NK-92 (cell line): ENCODE data around the gene TLR5.
"Not testable (repeated sequence)": the region's sequence is repeated elsewhere in the genome, so short reads cannot be mapped to it uniquely, and the experiment has no call there.

ENCODE experiments used
- DNase-seq: peaks from one replicate; lab custom pipeline; 2025; ENCODE audit not compliant: unreplicated experiment; lab: John Stamatoyannopoulos, UW

Gene TLR5

GRCh38 chr1:223142795-223143536 lies at the start of gene TLR5:
Gene TLR5 (minus strand): TSS chr1:223143248. CDS start chr1:223113031, 30,217 bp downstream.
- DNase-seq, result no peak

GRCh38 chr1:223189903-223190724 lies 47.1 kb upstream of the TLR5 start:
- DNase-seq, result no peak

- DNase-seq, result no peak
Measured at GRCh38 chr1:223189525-223189902, 46.5 kb upstream of the TLR5 start.

DNA sequence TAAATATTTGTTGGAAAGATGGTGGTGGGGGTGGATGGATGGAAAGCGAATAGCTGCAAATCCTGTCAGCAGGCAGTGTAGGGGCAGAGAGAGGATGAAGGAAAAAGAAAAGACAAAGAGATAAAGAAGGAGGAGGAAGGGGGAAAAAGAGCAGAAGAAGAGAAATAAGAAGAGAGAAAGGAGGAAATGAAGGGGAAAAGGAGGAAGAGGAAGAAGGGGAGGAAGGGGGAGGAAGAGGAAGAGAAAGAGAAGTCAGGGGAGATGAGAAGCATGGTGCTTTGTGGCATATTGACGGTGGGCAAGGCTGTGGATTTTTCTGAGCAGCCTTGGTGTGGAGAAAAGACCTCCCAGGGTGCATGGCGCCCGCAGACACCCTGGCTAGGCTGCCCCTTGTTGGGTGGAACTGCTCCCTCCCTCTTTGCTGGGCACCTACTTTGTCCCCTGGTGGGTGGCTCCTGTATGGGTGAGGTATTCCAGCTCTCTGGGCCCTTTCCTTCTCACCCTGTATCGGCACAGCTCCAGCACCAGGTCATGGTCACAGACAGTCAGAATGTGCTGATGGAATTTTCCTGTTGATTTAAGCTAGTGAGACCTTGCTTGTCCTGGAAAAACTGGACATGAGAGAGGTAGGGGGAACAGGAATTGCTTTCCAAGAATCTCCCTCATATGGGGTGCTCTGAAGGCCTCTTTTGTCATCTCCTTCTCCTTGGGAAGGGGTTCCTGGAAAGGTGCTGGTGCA lies 45.7 kb upstream of the TLR5 start:
- no peak for DNase-seq

DNA sequence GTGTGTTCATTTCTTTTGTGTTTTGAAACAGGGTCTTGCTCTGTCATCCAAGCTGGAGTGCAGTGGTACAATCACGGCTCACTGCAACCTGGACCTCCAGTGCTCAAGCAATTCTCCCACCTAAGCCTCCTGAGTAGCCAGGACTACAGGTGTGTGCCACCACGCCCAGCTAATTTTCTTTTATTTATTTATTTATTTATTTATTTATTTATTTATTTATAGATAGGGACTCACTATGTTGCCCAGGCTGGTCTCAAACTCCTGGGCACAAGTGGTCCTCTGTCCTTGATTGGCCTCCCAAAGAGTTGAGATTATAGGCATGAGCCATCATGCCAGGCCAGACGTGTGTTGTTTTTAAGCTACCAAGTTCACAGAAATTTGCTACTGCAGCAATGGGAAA lies 43.8 kb upstream of the TLR5 start:
- no peak for DNase-seq

DNA sequence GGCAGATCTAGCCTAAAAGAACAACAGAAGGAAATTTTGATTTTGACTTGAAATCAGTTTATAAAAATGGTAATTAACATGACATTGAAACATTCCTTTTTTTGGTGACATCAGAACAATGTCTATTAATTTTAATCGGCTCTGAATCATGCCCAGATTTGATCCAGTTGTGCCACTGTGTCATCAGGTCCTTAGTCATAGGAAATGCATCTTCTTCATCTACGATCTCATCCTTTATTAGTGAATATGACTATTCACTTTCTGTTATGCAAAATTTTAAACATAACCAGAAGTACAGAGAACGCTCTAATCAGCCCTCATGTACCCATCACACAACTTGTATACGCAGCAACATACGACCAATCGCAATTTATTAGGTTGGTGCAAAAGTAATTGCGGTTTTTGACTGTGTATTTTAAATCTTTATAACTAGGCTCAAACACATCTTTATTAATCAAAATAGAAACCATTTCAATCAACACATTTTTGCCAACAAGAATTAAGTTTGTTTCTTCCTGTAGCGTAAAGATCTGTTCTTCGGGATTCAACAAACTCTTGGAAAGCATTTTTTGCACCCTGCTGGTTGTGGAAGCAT lies 40.3 kb upstream of the TLR5 start:
- DNase-seq, result no peak

GRCh38 chr1:223180731-223181321 lies 37.8 kb upstream of the TLR5 start:
- DNase-seq, result no peak

DNA sequence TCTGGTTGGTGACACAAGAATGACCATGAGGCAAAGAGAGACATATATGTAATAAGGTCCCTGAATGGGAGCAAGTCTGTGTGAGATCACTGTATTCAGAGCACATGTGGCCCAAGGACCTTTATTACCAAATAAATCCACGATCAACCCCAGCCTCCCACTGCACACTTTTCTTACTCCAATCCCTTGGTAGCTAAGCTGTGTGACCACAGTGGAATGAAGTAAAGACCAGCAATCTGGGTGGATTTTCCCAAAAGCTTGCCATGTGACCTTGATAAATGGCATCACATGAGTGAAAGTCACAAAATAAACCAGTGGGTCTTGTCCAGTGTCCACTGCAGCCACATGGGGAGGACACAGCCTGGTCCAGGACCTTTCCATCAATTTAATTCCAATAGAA lies 36.7 kb upstream of the TLR5 start:
- no peak for DNase-seq

GRCh38 chr1:223179280-223179679 lies 36.2 kb upstream of the TLR5 start:
- no peak for DNase-seq

DNA sequence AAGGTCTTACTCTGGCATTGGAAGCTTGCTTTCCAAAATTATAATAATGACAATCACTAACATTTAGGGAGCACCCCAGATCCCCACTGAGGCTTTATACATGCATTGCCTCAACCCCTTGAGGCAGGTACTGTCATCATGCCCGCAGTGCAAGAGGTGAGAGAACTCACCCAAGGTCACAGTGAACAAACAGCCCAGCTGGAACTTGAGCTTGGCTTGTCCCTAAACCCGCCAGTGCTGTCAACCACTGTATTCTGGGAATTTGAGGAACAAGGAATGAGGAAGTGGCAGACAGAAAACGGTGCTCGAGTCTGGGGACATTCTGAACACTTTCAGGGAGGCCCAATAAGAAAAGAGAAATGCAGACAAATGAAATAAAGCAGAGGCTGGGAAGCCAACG lies 34.6 kb upstream of the TLR5 start:
- no peak for DNase-seq

- no peak for DNase-seq
Measured at GRCh38 chr1:223176437-223176836, 33.4 kb upstream of the TLR5 start.

GRCh38 chr1:223175633-223176032 lies 32.6 kb upstream of the TLR5 start:
- DNase-seq, result no peak

GRCh38 chr1:223175032-223175431 lies 32.0 kb upstream of the TLR5 start:
- no peak for DNase-seq

DNA sequence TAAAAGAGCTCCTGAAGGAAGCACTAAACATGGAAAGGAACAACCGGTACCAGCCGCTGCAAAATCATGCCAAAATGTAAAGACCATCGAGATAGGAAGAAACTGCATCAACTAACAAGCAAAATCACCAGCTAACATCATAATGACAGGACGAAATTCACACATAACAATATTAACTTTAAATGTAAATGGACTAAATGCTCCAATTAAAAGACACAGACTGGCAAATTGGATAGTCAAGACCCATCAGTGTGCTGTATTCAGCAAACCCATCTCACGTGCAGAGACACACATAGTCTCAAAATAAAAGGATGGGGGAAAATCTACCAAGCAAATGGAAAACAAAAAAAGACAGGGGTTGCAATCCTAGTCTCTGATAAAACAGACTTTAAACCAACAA lies 26.4 kb upstream of the TLR5 start:
- not testable (repeated sequence) for DNase-seq

DNA sequence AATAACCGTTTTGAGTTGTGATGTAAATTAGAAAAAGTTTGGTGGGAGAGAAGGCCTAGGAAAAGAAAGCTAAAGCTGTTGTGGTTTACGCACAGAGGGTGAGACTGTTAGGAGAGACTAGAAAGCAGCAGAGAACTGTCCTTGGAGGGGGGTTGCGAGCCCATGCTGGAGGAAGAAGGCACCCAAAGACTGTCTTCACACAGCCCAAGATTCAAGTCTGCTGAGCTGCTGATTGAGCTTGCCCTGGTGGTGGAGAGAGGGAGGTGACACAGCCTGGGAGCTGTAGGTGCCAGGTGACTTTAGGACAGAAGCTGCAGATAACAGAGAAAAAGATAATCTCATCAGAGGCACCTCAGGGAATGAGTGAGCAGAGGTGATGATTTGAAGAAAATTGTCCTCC lies 18.3 kb upstream of the TLR5 start:
- DNase-seq, result no peak

- no peak for DNase-seq
Measured at GRCh38 chr1:223156343-223156742, 13.3 kb upstream of the TLR5 start.

GRCh38 chr1:223155153-223155552 lies 12.1 kb upstream of the TLR5 start:
- no peak for DNase-seq

GRCh38 chr1:223153177-223154119 lies 10.4 kb upstream of the TLR5 start:
- DNase-seq, result no peak

DNA sequence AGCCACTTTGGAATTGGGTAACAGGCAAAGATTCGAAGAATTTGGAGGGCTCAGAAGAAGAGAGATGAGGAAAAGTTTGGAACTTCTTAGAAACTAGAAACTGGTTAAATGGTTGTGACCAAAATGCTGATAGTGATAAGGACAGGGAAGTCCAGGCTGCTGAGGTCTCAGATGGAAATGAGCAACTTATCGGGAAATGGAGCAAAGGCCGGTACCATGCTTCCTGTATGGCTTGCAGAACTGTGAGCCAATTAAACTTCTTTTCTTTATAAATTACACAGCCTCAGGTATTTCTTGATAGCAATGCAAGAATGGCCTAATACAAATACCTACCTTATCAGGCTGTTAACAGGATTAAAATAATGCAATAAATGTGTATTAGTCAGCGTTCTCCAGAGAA lies 9.4 kb upstream of the TLR5 start:
- no peak for DNase-seq

- no peak for DNase-seq
Measured at GRCh38 chr1:223150443-223150842, 7.4 kb upstream of the TLR5 start.
